Activated CD8-positive, alpha-beta T cell treated with anti-CD3 and anti-CD28 coated beads for 36 hours (primary cell): ENCODE measurements around the gene KNCN. TPM values are rescaled to one million over a fixed set of nuclear protein-coding genes. Genes with fewer than 3 reads are reported as not detected.

Experiments
- ATAC-seq: fragments of 200-7000 bp; cut with Tn5 transposase; one replicate; pipeline ENCODE4 v1.10.0; 2021; ENCODE audit warnings: mild to moderate bottlenecking, moderate library complexity
- CTCF ChIA-PET: fragments of 350-600 bp; sonication (Branson Sonifier 250); formaldehyde crosslinking; loops from one replicate; lab custom pipeline; 2021; ENCODE audit warnings: antibody characterized with exemption; lab: Charles Lee
- POLR2A ChIA-PET: fragments of 350-600 bp; sonication (Branson Sonifier 250); formaldehyde crosslinking; loops from one replicate; lab custom pipeline; 2021; ENCODE audit warnings: antibody characterized with exemption; lab: Charles Lee
- DNase-seq: peaks from one replicate; pipeline ENCODE4 v3.0.0-alpha.2; 2020
- H3K27ac Mint-ChIP-seq: one replicate; pipeline ENCODE4 v1.8.0; 2021; ENCODE audit warnings: mild to moderate bottlenecking, mixed read lengths
- H3K27me3 Mint-ChIP-seq: one replicate; pipeline ENCODE4 v1.8.0; 2021; ENCODE audit warnings: mixed read lengths
- H3K36me3 Mint-ChIP-seq: one replicate; pipeline ENCODE4 v1.8.0; 2021; ENCODE audit warnings: low read depth, mixed read lengths
- H3K4me1 Mint-ChIP-seq: one replicate; pipeline ENCODE4 v1.8.0; 2021; ENCODE audit warnings: low read depth, mixed read lengths
- H3K4me3 Mint-ChIP-seq: one replicate; pipeline ENCODE4 v1.8.0; 2021; ENCODE audit warnings: mild to moderate bottlenecking, moderate library complexity, mixed read lengths
- H3K9me3 Mint-ChIP-seq: one replicate; pipeline ENCODE4 v1.8.0; 2021; ENCODE audit warnings: mixed read lengths
- intact Hi-C: fragments of 100-400 bp; cut with micrococcal nuclease; formaldehyde crosslinking; loops from one replicate; pipeline ENCODE4 v1.10.0; 2022
- total RNA-seq, 2 experiments: library from RNA; stranded (reverse); gene quantifications; one replicate each; pipeline ENCODE4 v1.2.3, GENCODE V29; 2021
- TF ChIP-seq, protein P1 (sequence below): fragments of 200-600 bp; IDR thresholded peaks from one replicate; pipeline ENCODE4 v1.8.0; 2022; ENCODE audit warnings: antibody characterized with exemption, mild to moderate bottlenecking

The KNCN gene
- total RNA-seq, 2 experiments from 2014 or later = not detected

DNA sequence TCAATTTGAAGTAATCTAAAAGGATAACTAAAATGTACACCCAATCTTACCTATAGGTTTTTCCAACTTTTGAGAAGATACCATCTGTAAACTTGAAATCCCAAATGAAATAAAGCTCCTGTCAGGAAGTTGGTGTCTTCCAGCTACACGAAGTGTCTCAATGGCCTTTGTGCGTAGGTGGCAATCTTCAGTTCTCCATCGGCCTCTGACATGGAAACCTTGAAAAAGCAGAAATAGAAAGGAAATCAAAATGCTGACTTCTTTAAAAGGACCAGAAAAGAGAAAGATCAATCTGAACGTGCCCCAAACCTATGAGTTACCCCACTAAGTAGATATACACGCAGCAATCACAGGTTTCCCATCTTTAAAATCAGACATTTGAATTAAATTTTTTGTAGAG is 42.6 kb upstream of the KNCN start:
- H3K36me3 Mint-ChIP-seq = peaks cover 40% of the 10 kb centered on the region
- H3K4me3 Mint-ChIP-seq = no peak overlapping the region
- TF ChIP-seq, protein P1, sequence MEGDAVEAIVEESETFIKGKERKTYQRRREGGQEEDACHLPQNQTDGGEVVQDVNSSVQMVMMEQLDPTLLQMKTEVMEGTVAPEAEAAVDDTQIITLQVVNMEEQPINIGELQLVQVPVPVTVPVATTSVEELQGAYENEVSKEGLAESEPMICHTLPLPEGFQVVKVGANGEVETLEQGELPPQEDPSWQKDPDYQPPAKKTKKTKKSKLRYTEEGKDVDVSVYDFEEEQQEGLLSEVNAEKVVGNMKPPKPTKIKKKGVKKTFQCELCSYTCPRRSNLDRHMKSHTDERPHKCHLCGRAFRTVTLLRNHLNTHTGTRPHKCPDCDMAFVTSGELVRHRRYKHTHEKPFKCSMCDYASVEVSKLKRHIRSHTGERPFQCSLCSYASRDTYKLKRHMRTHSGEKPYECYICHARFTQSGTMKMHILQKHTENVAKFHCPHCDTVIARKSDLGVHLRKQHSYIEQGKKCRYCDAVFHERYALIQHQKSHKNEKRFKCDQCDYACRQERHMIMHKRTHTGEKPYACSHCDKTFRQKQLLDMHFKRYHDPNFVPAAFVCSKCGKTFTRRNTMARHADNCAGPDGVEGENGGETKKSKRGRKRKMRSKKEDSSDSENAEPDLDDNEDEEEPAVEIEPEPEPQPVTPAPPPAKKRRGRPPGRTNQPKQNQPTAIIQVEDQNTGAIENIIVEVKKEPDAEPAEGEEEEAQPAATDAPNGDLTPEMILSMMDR = no peak
- ATAC-seq (no peak), DNase-seq (no peak)
- peaks cover 26% of the 10 kb centered on the region for H3K4me1 Mint-ChIP-seq
- no peaks in the 10 kb centered on the region for H3K27me3 Mint-ChIP-seq
- no peaks in the 10 kb centered on the region for H3K9me3 Mint-ChIP-seq
- ChIA-PET POLR2A (no interaction called here), CTCF (interaction anchor here (0.8 kb wide), 1 partner anchor 147 kb away, joined by 4 read pairs; no protein-coding TSS in a partner anchor)
- intact Hi-C loops = no loop called here
- no peak overlapping the region for H3K27ac Mint-ChIP-seq

GRCh38 chr1:46592823-46593222 is 41.4 kb upstream of the KNCN start:
- intact Hi-C loops = no loop called here
- Mint-ChIP-seq H3K27me3 (no peaks in the 10 kb centered on the region), H3K4me3 (no peak overlapping the region), H3K4me1 (peaks cover 19% of the 10 kb centered on the region), H3K27ac (no peak overlapping the region), H3K36me3 (peaks cover 43% of the 10 kb centered on the region), H3K9me3 (no peaks in the 10 kb centered on the region)
- DNase-seq (no peak), ATAC-seq (no peak)
- POLR2A ChIA-PET = no interaction called here
- CTCF ChIA-PET = no interaction called here
- TF ChIP-seq, protein P1 = no peak

DNA sequence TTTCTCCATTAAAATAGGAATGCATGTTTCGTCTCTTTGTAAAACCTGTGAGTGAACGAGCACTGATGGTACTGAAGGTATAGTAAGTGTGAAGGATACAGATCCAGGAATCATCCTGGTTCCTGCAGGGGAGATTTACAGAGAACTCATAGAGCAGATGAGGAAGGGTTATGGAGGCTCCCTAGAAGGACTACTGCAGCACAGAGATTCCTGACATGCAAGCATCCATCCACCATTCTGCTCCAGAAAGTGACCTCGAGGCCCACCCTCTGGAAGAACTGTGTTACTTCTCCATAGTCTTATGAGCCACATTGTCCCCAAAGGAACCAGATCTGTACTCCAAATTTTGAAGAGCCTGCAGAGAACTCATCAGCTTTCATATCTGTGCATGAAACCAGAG is 38.1 kb upstream of the KNCN start:
- ChIA-PET POLR2A (interaction anchor here (0.7 to 2.3 kb wide), 4 partner anchors 8 to 26 kb away, joined by 3 to 6 read pairs (median 4); partner anchors contain the start of gene MKNK1), CTCF (interaction anchor here (0.8 to 1.9 kb wide), 4 partner anchors 13 to 142 kb away, joined by 3 to 4 read pairs (median 3); no protein-coding TSS in a partner anchor)
- H3K27ac Mint-ChIP-seq = no peak overlapping the region
- intact Hi-C loops = no loop called here
- DNase-seq (no peak), ATAC-seq (no peak)
- no peaks in the 10 kb centered on the region for H3K9me3 Mint-ChIP-seq
- TF ChIP-seq, protein P1 = no peak
- peaks cover 42% of the 10 kb centered on the region for H3K36me3 Mint-ChIP-seq
- H3K27me3 Mint-ChIP-seq = no peaks in the 10 kb centered on the region
- H3K4me3 Mint-ChIP-seq = no peak overlapping the region
- H3K4me1 Mint-ChIP-seq = peaks cover 3% of the 10 kb centered on the region

DNA sequence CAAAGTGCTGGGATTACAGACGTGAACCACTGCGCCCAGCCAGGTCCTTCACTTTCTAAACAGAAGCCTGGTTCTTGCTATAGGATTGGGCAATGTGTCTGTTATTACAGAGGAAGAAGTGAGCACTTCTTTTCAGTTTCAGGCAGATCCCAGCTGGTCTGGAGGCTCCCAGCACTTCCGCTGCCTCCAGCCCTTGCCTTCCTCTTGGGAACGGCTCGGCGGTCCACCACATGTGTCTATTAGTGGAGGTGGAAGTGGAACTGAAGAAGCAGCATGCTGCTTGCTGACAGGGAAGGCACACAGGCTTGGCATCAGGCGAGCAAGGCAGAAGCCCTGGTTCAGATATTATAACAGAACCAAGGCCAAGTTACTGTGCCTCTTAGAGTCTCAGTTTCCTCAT is 35.6 kb upstream of the KNCN start:
- intact Hi-C loops = no loop called here
- ATAC-seq (no peak), DNase-seq (no peak)
- Mint-ChIP-seq H3K4me3 (no peak overlapping the region), H3K4me1 (peaks cover 15% of the 10 kb centered on the region), H3K27me3 (no peaks in the 10 kb centered on the region), H3K9me3 (no peaks in the 10 kb centered on the region), H3K36me3 (peaks cover 42% of the 10 kb centered on the region), H3K27ac (no peak overlapping the region)
- TF ChIP-seq, protein P1 = no peak
- ChIA-PET CTCF (no interaction called here), POLR2A (no interaction called here)

DNA sequence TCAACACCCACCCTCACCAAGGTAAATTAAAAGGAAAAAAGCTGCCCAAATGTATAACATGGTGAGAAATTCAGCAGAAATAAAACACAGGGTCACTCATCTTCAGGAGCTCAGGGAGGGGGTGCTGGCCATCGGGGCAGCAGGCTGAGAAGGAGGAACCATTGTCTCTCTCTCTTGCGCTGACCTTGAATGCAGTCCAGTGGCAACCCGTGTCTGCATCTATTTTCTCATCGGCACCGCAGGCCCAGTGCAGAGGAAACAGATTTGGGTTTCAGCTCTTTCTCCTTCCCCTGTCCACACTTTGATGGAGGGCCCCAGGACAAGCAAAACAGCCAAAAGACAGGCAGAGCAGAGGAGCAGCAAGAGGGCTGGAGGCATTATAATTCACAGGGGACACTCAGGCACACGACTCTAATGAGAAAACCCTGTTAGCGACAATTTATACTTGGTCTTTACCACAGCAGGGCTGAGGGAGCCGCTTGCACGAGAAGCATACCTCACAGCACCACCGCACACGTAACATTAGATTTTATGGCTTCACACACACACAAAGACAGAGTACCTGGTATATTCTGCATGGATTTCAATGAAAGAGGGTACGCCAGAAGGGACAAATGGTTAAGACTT is 34.0 kb upstream of the KNCN start:
- intact Hi-C loops = no loop called here
- Mint-ChIP-seq H3K36me3 (peaks cover 41% of the 10 kb centered on the region), H3K27ac (no peak overlapping the region)

More for the DNA sequence above, 34.0 kb upstream of the KNCN start:
- Mint-ChIP-seq H3K4me3 (no peak overlapping the region), H3K4me1 (peaks cover 27% of the 10 kb centered on the region), H3K27me3 (no peaks in the 10 kb centered on the region), H3K9me3 (no peaks in the 10 kb centered on the region)
- DNase-seq (no peak), ATAC-seq (no peak)
- TF ChIP-seq, protein P1 = no peak
- CTCF ChIA-PET = no interaction called here
- POLR2A ChIA-PET = interaction anchor here (1.0 kb wide), 1 partner anchor 14 kb away, joined by 3 read pairs; no protein-coding TSS in a partner anchor
